ENCODE results near the gene SSH2. TPM values are rescaled to one million over a fixed set of nuclear protein-coding genes. Genes with fewer than 3 reads are reported as not detected.
A peak's percentile ranks its signal among the peaks of the same experiment; 100 is the strongest.
"Not testable (repeated sequence)": the region's sequence is repeated elsewhere in the genome, so short reads cannot be mapped to it uniquely, and the experiment has no call there.

Gene SSH2, protein sequence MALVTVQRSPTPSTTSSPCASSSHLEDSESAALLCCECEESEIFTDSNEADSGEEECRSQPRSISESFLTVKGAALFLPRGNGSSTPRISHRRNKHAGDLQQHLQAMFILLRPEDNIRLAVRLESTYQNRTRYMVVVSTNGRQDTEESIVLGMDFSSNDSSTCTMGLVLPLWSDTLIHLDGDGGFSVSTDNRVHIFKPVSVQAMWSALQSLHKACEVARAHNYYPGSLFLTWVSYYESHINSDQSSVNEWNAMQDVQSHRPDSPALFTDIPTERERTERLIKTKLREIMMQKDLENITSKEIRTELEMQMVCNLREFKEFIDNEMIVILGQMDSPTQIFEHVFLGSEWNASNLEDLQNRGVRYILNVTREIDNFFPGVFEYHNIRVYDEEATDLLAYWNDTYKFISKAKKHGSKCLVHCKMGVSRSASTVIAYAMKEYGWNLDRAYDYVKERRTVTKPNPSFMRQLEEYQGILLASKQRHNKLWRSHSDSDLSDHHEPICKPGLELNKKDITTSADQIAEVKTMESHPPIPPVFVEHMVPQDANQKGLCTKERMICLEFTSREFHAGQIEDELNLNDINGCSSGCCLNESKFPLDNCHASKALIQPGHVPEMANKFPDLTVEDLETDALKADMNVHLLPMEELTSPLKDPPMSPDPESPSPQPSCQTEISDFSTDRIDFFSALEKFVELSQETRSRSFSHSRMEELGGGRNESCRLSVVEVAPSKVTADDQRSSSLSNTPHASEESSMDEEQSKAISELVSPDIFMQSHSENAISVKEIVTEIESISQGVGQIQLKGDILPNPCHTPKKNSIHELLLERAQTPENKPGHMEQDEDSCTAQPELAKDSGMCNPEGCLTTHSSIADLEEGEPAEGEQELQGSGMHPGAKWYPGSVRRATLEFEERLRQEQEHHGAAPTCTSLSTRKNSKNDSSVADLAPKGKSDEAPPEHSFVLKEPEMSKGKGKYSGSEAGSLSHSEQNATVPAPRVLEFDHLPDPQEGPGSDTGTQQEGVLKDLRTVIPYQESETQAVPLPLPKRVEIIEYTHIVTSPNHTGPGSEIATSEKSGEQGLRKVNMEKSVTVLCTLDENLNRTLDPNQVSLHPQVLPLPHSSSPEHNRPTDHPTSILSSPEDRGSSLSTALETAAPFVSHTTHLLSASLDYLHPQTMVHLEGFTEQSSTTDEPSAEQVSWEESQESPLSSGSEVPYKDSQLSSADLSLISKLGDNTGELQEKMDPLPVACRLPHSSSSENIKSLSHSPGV (N-terminal part only)
- total RNA-seq: 25.5 and 30.9 TPM in 2 replicates

- peak; percentile 36 for DNase-seq (ENCODE audit: low read depth, low spot score)
These were observed at the start of gene SSH2 for GRCh38 chr17:29929533-29930408. Gene SSH2, minus strand, starts transcription at chr17:29930228. Its CDS starts 228 bp downstream, at chr17:29930000.

DNA sequence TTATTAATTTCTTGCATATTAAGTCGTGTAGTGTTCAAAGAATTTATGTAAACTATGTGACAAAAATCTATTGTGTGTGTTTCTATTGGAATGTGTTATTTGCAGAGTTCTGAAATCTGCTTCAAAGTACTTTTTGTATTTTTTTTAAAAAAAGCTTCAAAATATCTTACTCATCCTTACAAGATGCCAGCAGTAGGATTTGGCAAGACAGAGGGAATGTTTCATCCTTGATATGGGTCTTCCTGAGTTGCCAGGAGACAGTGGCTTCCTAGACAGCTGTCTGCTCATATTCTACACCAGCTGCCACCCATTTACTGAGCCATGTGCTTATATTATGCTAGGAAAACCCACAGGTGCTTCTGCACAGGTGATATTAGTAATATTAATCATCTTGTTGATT, 47.8 kb upstream of the SSH2 start:
- no peak for DNase-seq (ENCODE audit: low read depth, low spot score)

DNA sequence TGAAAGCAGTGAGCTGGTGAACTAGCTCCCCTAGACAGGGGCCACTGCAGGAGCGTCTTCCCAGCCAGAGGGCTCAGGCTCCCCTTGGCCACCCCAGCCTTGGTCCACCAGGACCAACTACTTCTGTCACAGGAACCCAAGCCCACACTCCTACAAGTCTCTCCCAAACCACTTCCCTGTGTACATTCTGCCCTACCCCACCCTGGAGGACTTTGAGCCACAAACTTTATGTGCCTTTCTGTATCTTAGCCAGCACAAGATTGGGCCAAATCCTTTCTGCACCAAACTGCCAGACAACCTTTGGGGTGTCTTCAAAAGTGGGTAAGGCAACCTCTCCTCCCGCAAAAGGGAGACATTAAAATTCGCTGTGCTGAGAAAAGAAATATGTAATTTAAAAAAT, 43.0 kb upstream of the SSH2 start:
- DNase-seq (ENCODE audit: low read depth, low spot score): no peak

DNA sequence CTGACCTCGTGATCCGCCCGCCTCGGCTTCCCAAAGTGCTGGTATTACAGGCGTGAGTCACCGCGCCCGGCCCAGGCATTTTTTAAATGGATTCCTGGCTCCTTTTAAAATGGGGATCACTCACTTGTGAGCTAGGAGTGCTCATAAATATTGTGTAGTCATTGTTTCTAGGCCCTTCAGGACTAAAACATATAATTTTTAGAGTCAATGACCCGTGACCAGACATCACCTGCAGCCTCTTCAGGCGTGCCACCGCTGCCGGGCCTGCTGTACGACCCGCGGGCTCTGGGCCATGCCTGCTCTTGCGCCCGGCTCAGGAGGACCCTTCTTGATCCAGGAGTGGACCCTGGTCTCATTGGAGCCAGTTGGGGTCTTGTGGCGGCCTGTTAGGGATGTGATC, 42.2 kb upstream of the SSH2 start:
- no peak for DNase-seq (ENCODE audit: low read depth, low spot score)

GRCh38 chr17:29968271-29968670, 38.2 kb upstream of the SSH2 start:
- DNase-seq (ENCODE audit: low read depth, low spot score): no peak

DNA sequence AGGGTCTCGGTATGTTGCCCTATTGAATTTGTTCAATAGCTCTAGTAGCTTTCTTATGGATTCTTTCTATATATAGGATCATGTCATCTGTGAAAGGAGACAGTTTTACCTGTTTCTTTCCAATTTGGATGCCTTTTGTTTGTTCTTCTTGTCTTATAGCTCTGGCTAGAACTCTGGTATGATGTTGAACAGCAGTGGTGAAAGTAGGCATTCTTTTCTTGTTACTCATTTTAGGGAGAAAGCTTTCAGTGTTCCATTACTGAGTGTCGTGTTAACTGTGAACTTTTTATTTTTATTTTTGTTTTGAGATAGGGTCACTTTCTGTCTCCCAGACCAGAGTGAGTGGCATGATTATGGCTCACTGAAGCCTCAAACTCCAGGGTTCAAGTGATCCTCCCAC, 32.6 kb upstream of the SSH2 start:
- DNase-seq (ENCODE audit: low read depth, low spot score): no peak

DNA sequence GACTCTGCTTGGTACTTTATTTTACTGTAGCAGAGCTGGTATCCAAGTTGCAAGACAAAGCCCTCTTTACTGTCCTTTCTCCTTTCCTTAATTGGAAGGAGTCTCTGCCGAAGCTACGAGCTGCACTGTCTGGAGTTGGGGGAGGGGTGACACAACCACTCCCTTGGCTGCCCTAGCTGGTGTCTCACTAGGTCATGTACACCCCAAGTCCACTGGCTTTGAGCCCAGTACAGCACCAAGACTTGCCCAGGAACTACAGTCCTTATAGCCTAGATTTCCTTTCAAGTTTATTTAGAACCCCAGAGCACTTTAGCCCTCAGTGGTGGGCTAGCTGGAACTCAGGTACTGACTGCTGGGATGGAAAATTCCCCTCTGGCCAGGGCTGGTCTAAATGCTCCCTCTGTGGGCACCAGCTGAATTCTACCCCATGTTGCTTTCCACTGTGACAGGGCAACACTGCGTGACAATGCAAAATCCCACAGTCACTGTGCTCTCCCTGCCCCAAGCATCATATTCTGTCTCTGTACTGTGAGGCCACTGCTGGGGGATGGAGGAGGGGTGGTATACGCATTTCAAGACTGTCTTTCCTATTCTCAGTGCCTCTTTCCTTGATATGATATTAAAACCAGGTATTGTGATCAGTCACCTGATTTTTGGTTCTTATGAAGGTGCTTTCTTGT, 29.8 kb upstream of the SSH2 start:
- no peak for DNase-seq (ENCODE audit: low read depth, low spot score)

DNA sequence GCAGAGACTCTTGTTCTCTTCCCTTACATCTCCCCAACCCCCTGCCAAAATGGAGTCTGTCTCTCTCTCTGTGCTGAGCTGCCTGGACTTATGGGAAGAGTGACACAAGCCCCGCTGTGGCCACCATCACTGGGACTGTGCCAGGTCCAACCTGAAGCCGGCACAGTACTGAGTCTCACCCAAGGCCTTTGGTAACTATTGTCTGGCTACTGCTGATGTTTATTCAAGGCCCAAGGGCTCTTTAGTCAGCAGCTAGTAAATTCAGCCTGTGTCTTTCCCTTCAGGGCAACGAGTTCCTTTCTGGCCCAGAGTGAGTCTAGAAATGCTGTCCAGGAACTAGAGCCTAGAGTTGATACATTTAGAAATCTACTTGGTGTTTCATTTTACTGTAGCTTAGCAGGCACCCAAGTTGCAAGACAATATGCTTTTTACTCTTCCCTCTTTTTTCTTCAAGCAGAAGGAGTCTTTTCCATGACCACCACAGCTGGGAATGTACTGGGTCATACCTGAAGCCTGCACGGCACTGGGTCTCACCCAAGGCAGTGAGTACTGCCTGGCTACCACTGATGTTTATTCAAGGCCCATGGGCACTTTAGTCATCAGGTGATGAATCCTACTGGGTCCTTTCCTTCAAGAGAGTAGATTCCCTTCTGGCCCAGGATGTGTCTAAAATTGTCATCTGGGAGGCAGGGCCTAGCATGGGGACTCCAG, 29.1 kb upstream of the SSH2 start:
- DNase-seq (ENCODE audit: low read depth, low spot score): no peak

DNA sequence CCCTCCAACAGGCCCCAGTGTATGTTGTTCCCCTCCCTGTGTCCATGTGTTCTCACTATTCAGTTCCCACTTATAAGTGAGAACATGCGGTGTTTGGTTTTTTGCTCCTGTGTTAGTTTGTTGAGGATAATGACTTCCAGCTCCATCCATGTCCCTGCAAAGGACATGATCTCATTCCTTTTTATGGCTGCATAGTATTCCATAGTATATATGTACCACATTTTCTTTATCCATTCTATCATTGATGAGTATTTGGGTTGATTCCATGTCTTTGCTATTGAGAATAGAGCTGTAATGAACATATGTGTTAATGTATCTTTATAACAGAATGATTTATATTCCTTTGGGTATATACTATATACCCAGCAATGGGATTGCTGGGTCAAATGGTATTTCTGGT, 27.5 kb upstream of the SSH2 start:
- DNase-seq (ENCODE audit: low read depth, low spot score): not testable (repeated sequence)

DNA sequence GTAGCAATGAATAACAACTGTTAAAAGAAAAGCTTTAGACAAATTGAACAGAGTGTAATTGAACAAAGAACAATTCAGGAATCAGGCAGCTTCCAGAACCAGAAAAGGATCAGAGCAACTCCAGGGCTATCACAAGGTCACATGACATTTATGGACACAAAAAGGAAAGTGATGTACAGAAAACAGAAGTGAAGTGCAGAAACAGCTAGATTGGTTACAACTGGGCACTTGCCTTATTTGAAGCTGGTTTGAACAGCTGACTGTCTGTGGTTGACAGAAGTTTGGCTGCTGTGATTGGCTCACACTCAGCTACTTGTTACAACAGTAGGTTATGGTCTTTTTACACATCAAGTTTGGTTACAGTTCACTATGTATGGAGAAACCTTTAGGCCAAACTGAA, 26.2 kb upstream of the SSH2 start:
- no peak for DNase-seq (ENCODE audit: low read depth, low spot score)

DNA sequence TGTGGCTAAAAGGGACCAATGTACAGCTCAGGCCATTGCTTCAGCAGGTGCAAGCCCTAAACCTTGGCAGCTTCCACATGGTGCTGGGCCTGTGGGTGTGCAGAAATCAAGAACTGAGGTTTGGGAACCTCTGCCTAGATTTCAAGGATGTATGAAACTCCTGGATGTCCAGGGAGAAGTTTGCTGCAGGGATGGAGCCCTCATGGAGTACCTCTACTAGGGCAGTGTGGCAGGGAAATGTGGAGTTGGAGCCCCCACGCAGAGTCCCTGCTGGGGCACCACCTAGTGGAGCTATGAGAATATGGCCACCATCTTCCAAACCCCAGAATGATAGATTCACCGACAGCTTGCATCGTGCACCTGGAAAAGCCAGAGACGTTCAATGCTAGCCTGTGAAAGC, 24.4 kb upstream of the SSH2 start:
- DNase-seq (ENCODE audit: low read depth, low spot score): no peak

- DNase-seq (ENCODE audit: low read depth, low spot score): no peak
These were observed 19.7 kb upstream of the SSH2 start for GRCh38 chr17:29949696-29950095.

GRCh38 chr17:29948448-29949215, 18.6 kb upstream of the SSH2 start:
- DNase-seq (ENCODE audit: low read depth, low spot score): no peak

DNA sequence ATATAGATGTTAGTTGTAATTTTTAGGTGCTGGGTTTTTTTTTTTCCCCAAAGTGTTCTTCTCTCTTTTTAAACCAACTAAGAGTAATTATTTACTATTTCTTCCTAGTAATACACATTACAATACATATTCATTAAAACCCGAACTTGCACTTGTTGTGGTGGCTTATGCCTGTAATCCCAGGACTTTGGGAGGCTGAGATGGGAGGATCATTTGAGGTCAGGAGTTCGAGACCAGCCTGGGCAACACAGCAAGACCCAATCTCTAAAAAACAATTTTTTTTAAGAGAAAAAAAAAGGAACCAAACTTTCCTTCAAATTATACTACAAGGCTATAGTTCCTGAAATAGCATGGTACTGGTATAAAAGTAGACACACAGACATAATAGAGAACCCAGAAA, 15.3 kb upstream of the SSH2 start:
- no peak for DNase-seq (ENCODE audit: low read depth, low spot score)

- DNase-seq (ENCODE audit: low read depth, low spot score): no peak
These were observed 11.3 kb upstream of the SSH2 start, which contains the start of gene EFCAB5 for GRCh38 chr17:29941334-29941733. Gene EFCAB5, plus strand, starts transcription at chr17:29941634. Its CDS starts 163 bp downstream, at chr17:29941797.

DNA sequence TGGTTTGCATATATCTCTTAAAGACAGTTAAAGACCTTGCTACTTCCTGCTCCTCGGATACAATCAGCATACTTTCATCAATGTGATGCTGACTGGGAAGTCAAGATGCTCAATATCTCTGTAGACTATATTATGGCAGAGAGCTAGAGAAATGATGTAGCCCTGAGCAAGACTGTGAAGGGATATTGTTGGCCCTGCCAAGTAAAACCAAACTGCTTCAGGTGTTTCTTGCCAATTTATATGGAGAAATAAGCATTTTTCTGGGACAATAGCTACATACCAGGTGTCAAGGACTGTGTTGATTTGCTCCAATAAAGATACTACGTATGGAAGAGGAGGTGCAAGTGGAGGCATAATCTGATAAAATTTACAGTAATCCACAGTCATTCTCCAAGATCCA, 6.7 kb upstream of the SSH2 start:
- no peak for DNase-seq (ENCODE audit: low read depth, low spot score)

DNA sequence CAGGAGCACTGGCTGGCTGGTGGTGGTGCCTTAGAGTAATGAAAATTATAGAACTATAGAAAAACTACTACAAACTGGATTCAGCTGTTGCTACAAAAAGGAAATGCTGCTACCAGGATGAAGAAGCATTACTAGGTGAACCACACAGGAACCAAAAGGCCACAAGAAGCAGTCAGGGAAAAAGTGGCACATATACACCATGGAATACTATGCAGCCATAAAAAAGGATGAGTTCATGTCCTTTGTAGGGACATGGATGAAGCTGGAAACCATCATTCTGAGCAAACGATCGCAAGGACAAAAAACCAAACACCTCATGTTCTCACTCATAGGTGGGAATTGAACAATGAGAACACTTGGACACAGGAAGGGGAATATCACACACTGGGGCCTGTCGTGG, 5.9 kb upstream of the SSH2 start:
- not testable (repeated sequence) for DNase-seq (ENCODE audit: low read depth, low spot score)

- no peak for DNase-seq (ENCODE audit: low read depth, low spot score)
These were observed 3.4 kb upstream of the SSH2 start for GRCh38 chr17:29933379-29933778.
